Measurements from ENCODE around the gene CABLES1.

- no peak for TF ChIP-seq CTCF (IDR thresholded peaks at IDR 0.05; ENCODE audit: insufficient read depth, low read length)
- no peak for TF ChIP-seq POLR2AphosphoS5 (IDR thresholded peaks at IDR 0.05; ENCODE audit: low read depth)
- no peak for TF ChIP-seq GABPA (IDR thresholded peaks at IDR 0.05; ENCODE audit: low read depth)
- no peak for TF ChIP-seq SPI1 (IDR thresholded peaks at IDR 0.05; ENCODE audit: borderline replicate concordance, low read depth)
These were observed 41.6 kb downstream of the CABLES1 start for GRCh38 chr18:23176701-23177432.

Measured in HL-60 (cell line).